Activated T-cell treated with anti-CD3 and anti-CD28 coated beads, Interleukin-2, amount 50 U/mL, for 1 hour (primary cell): ENCODE measurements around the gene TMSB10.
A peak's percentile ranks its signal among the peaks of the same experiment; 100 is the strongest.
"Not testable (repeated sequence)": the region's sequence is repeated elsewhere in the genome, so short reads cannot be mapped to it uniquely, and the experiment has no call there.

Source experiments
- DNase-seq: peaks from one replicate; pipeline ENCODE4 v3.0.0-alpha.2; 2020

Gene TMSB10

GRCh38 chr2:84904717-84905174 lies 710 bp upstream of the TMSB10 start:
- DNase-seq: peak; percentile 51

GRCh38 chr2:84906108-84906899 lies 848 bp downstream of the TMSB10 start:
- DNase-seq: peak; percentile 52

GRCh38 chr2:84906900-84907714 lies 1.7 kb downstream of the TMSB10 start:
- peak; percentile 54 for DNase-seq

- no peak for DNase-seq
Observed at GRCh38 chr2:84908948-84909713, 3.7 kb downstream of the TMSB10 start.

- no peak for DNase-seq
Observed at GRCh38 chr2:84911135-84911678, 5.8 kb downstream of the TMSB10 start.

GRCh38 chr2:84912984-84913383 lies 7.5 kb downstream of the TMSB10 start:
- no peak for DNase-seq

GRCh38 chr2:84914334-84914733 lies 8.9 kb downstream of the TMSB10 start:
- no peak for DNase-seq

GRCh38 chr2:84915675-84916074 lies 10.2 kb downstream of the TMSB10 start:
- not testable (repeated sequence) for DNase-seq

- not testable (repeated sequence) for DNase-seq
Observed at GRCh38 chr2:84917821-84918220, 12.4 kb downstream of the TMSB10 start.

- DNase-seq: no peak
Observed at GRCh38 chr2:84918430-84918829, 13.0 kb downstream of the TMSB10 start.

GRCh38 chr2:84919885-84920580 lies 14.6 kb downstream of the TMSB10 start:
- no peak for DNase-seq

GRCh38 chr2:84923009-84923408 lies 17.6 kb downstream of the TMSB10 start:
- no peak for DNase-seq

GRCh38 chr2:84924173-84925106 lies 19.0 kb downstream of the TMSB10 start:
- DNase-seq: peak; percentile 36

- DNase-seq: no peak
Observed at GRCh38 chr2:84925336-84925723, 19.9 kb downstream of the TMSB10 start.

GRCh38 chr2:84925724-84926376 lies 20.4 kb downstream of the TMSB10 start:
- DNase-seq: peak; percentile 99

- no peak for DNase-seq
Observed at GRCh38 chr2:84927275-84927627, 21.8 kb downstream of the TMSB10 start.

GRCh38 chr2:84931384-84931821 lies 25.9 kb downstream of the TMSB10 start:
- no peak for DNase-seq

GRCh38 chr2:84938194-84938879 lies 32.9 kb downstream of the TMSB10 start:
- DNase-seq: peak; percentile 41

- DNase-seq: peak; percentile 54
Observed at GRCh38 chr2:84939426-84940087, 34.1 kb downstream of the TMSB10 start.
